Measurements from ENCODE around the gene CST2.

DNA sequence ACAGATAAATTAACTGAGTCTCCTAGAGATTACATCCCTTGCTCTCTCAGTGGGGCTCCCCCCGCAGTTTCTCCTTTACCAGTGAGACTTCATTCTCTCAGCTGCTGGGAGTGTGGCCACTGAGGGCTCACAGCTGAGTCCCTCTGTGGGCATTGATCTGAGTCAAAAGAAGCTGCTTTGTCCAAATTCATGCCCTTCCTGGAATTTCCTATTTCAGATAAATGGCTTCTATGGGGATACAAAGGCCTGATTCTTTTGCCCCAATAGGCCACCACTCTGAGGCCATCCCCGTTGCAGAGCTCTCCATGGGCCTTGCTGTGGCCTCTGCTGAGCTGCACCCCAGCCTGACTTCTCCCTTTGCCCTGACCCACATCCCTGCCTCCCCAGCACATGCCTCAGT is 43.0 kb upstream of the CST2 start:
- TF ChIP-seq CTCF (IDR thresholded peaks at IDR 0.05) (no peak), POLR2A (IDR thresholded peaks at IDR 0.05; ENCODE audit: low read length) (no peak)
- TF ChIP-seq, protein P1, sequence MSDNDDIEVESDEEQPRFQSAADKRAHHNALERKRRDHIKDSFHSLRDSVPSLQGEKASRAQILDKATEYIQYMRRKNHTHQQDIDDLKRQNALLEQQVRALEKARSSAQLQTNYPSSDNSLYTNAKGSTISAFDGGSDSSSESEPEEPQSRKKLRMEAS (IDR thresholded peaks at IDR 0.05): no peak

Measured in A549 (cell line).